Renal cortex interstitium (tissue), 11 donors: ENCODE data around the gene CRB3. TPM values are rescaled to one million over a fixed set of nuclear protein-coding genes. Genes with fewer than 3 reads are reported as not detected.

ENCODE experiments used
- DNase-seq, 11 donors: peaks; one replicate each; pipeline ENCODE4 v3.0.0-alpha.2; 2013; ENCODE audit warnings: low read depth in 9 of 11, low spot score in 4 of 11; ENCODE audit errors: extremely low read depth in 1 of 11
- polyA plus RNA-seq, 3 donors: library from polyadenylated mRNA; unstranded; fragments of 120-200 nt; gene quantifications; one replicate each; pipeline ENCODE4 v1.2.1, GENCODE V29; 2013; ENCODE audit not compliant: insufficient read length in 3 of 3

Gene CRB3
- polyA plus RNA-seq, 3 donors: 21.7 to 41.8 (median 32.0) TPM

- DNase-seq: no peak
Observed at GRCh38 chr19:6479836-6480398, 15.8 kb downstream of the CRB3 start.

- DNase-seq: no peak
Observed at GRCh38 chr19:6480848-6481415, 16.9 kb downstream of the CRB3 start.

- no peak for DNase-seq
Observed at GRCh38 chr19:6481541-6482342, 17.7 kb downstream of the CRB3 start, which contains the start of gene DENND1C. TSS of gene DENND1C (minus strand) at chr19:6481787. CDS start at chr19:6481695, 92 bp downstream.

- no peak for DNase-seq
Observed at GRCh38 chr19:6482343-6482686, 18.2 kb downstream of the CRB3 start.

GRCh38 chr19:6483235-6483634, 19.2 kb downstream of the CRB3 start:
- DNase-seq: no peak

- no peak for DNase-seq
Observed at GRCh38 chr19:6484230-6484629, 20.2 kb downstream of the CRB3 start.

- DNase-seq: no peak
Observed at GRCh38 chr19:6484831-6485230, 20.8 kb downstream of the CRB3 start.

- no peak for DNase-seq
Observed at GRCh38 chr19:6489278-6490061, 25.4 kb downstream of the CRB3 start.

GRCh38 chr19:6490134-6490533, 26.1 kb downstream of the CRB3 start:
- DNase-seq: no peak

GRCh38 chr19:6491802-6492592, 27.9 kb downstream of the CRB3 start:
- no peak for DNase-seq

- DNase-seq: no peak
Observed at GRCh38 chr19:6494438-6495036, 30.5 kb downstream of the CRB3 start.

- no peak for DNase-seq
Observed at GRCh38 chr19:6495947-6496346, 31.9 kb downstream of the CRB3 start.

- no peak for DNase-seq
Observed at GRCh38 chr19:6498294-6499036, 34.4 kb downstream of the CRB3 start.

- DNase-seq: no peak
Observed at GRCh38 chr19:6499052-6499790, 35.1 kb downstream of the CRB3 start.

- DNase-seq: no peak
Observed at GRCh38 chr19:6500837-6501739, 37.0 kb downstream of the CRB3 start.
